Activated T-cell treated with anti-CD3 and anti-CD28 coated beads for 4 hours (primary cell): ENCODE results near the gene ERP44.
"Not testable (repeated sequence)": the region's sequence is repeated elsewhere in the genome, so short reads cannot be mapped to it uniquely, and the experiment has no call there.

Experiments used
- DNase-seq: peaks from one replicate; pipeline ENCODE4 v3.0.0-alpha.2; 2020

The ERP44 gene

GRCh38 chr9:100098887-100099721 lies at the start of gene ERP44, which contains the start of gene INVS:
ERP44 (minus strand) TSS chr9:100099000; CDS start chr9:100098840, 160 bp downstream.
INVS (plus strand) TSS chr9:100099243; CDS start chr9:100104522, 5,279 bp downstream.
- DNase-seq: peak; percentile 95

GRCh38 chr9:100145976-100146375 lies 47.2 kb upstream of the ERP44 start:
- not testable (repeated sequence) for DNase-seq

GRCh38 chr9:100145167-100145934 lies 46.6 kb upstream of the ERP44 start:
- DNase-seq: not testable (repeated sequence)

GRCh38 chr9:100141862-100142261 lies 43.1 kb upstream of the ERP44 start:
- DNase-seq: not testable (repeated sequence)

- not testable (repeated sequence) for DNase-seq
These were observed 41.5 kb upstream of the ERP44 start for GRCh38 chr9:100140303-100140702.

GRCh38 chr9:100136799-100137198 lies 38.0 kb upstream of the ERP44 start:
- DNase-seq: not testable (repeated sequence)

GRCh38 chr9:100134731-100135130 lies 35.9 kb upstream of the ERP44 start:
- no peak for DNase-seq

- no peak for DNase-seq
These were observed 33.2 kb upstream of the ERP44 start for GRCh38 chr9:100131875-100132430.

GRCh38 chr9:100131216-100131615 lies 32.4 kb upstream of the ERP44 start:
- DNase-seq: no peak

- DNase-seq: no peak
These were observed 31.0 kb upstream of the ERP44 start for GRCh38 chr9:100129772-100130171.

GRCh38 chr9:100126423-100126822 lies 27.6 kb upstream of the ERP44 start:
- no peak for DNase-seq

GRCh38 chr9:100125910-100126309 lies 27.1 kb upstream of the ERP44 start:
- no peak for DNase-seq

- DNase-seq: no peak
These were observed 26.4 kb upstream of the ERP44 start for GRCh38 chr9:100125236-100125635.

GRCh38 chr9:100120286-100120685 lies 21.5 kb upstream of the ERP44 start:
- no peak for DNase-seq

GRCh38 chr9:100117316-100117715 lies 18.5 kb upstream of the ERP44 start:
- DNase-seq: no peak

GRCh38 chr9:100112677-100113336 lies 14.0 kb upstream of the ERP44 start:
- no peak for DNase-seq

GRCh38 chr9:100111235-100111634 lies 12.4 kb upstream of the ERP44 start:
- DNase-seq: no peak

GRCh38 chr9:100108559-100108958 lies 9.8 kb upstream of the ERP44 start:
- DNase-seq: no peak

- DNase-seq: no peak
These were observed 7.8 kb upstream of the ERP44 start for GRCh38 chr9:100106616-100107015.

- DNase-seq: no peak
These were observed 7.1 kb upstream of the ERP44 start for GRCh38 chr9:100105861-100106260.

- DNase-seq: no peak
These were observed 5.5 kb upstream of the ERP44 start for GRCh38 chr9:100104314-100104713.

- no peak for DNase-seq
These were observed 2.8 kb upstream of the ERP44 start for GRCh38 chr9:100101608-100102007.

- no peak for DNase-seq
These were observed 1.4 kb upstream of the ERP44 start for GRCh38 chr9:100100146-100100667.
